Measurements from ENCODE around the gene MUCL3. TPM values are rescaled to one million over a fixed set of nuclear protein-coding genes. Genes with fewer than 3 reads are reported as not detected.
A peak's percentile ranks its signal among the peaks of the same experiment; 100 is the strongest.
"Not testable (repeated sequence)": the region's sequence is repeated elsewhere in the genome, so short reads cannot be mapped to it uniquely, and the experiment has no call there.

The MUCL3 gene
- polyA plus RNA-seq (ENCODE audit: insufficient read length in 4 of 4), result under 1 TPM in 3 of 4 donors, not detected in 1; 0.07 to 0.13 (median 0.13) TPM

- no peak for DNase-seq (ENCODE audit: low read depth in 4 of 4, low spot score in 2 of 4)
Measured at GRCh38 chr6:30940361-30940986, at the start of gene MUCL3. Gene MUCL3 (plus strand): TSS chr6:30940973. CDS start chr6:30941000, 27 bp downstream.

GRCh38 chr6:30891450-30891723, 49.4 kb upstream of the MUCL3 start:
- no peak for DNase-seq (ENCODE audit: low read depth in 4 of 4, low spot score in 2 of 4)

- no peak for DNase-seq (ENCODE audit: low read depth in 4 of 4, low spot score in 2 of 4)
Measured at GRCh38 chr6:30891816-30892538, 48.8 kb upstream of the MUCL3 start.

- no peak for DNase-seq (ENCODE audit: low read depth in 4 of 4, low spot score in 2 of 4)
Measured at GRCh38 chr6:30893001-30893591, 47.7 kb upstream of the MUCL3 start.

- DNase-seq (ENCODE audit: low read depth in 4 of 4, low spot score in 2 of 4), result no peak
Measured at GRCh38 chr6:30893666-30894065, 47.1 kb upstream of the MUCL3 start.

GRCh38 chr6:30894381-30894780, 46.4 kb upstream of the MUCL3 start:
- no peak for DNase-seq (ENCODE audit: low read depth in 4 of 4, low spot score in 2 of 4)

- DNase-seq (ENCODE audit: low read depth in 4 of 4, low spot score in 2 of 4), result no peak
Measured at GRCh38 chr6:30894935-30895334, 45.8 kb upstream of the MUCL3 start.

GRCh38 chr6:30895343-30895742, 45.4 kb upstream of the MUCL3 start:
- DNase-seq (ENCODE audit: low read depth in 4 of 4, low spot score in 2 of 4), result no peak

GRCh38 chr6:30896541-30896940, 44.2 kb upstream of the MUCL3 start:
- no peak for DNase-seq (ENCODE audit: low read depth in 4 of 4, low spot score in 2 of 4)

- DNase-seq (ENCODE audit: low read depth in 4 of 4, low spot score in 2 of 4), result no peak
Measured at GRCh38 chr6:30897882-30898281, 42.9 kb upstream of the MUCL3 start.

- no peak for DNase-seq (ENCODE audit: low read depth in 4 of 4, low spot score in 2 of 4)
Measured at GRCh38 chr6:30898750-30899360, 41.9 kb upstream of the MUCL3 start.

GRCh38 chr6:30900863-30901417, 39.8 kb upstream of the MUCL3 start:
- DNase-seq (ENCODE audit: low read depth in 4 of 4, low spot score in 2 of 4), result no peak

GRCh38 chr6:30901436-30901835, 39.3 kb upstream of the MUCL3 start:
- DNase-seq (ENCODE audit: low read depth in 4 of 4, low spot score in 2 of 4), result no peak

- DNase-seq (ENCODE audit: low read depth in 4 of 4, low spot score in 2 of 4), result not testable (repeated sequence)
Measured at GRCh38 chr6:30902196-30902595, 38.6 kb upstream of the MUCL3 start.

- no peak for DNase-seq (ENCODE audit: low read depth in 4 of 4, low spot score in 2 of 4)
Measured at GRCh38 chr6:30902709-30903108, 38.1 kb upstream of the MUCL3 start.

GRCh38 chr6:30903236-30903635, 37.5 kb upstream of the MUCL3 start:
- no peak for DNase-seq (ENCODE audit: low read depth in 4 of 4, low spot score in 2 of 4)

GRCh38 chr6:30907290-30907757, 33.4 kb upstream of the MUCL3 start:
- DNase-seq (ENCODE audit: low read depth in 4 of 4, low spot score in 2 of 4), result not testable (repeated sequence)

- DNase-seq (ENCODE audit: low read depth in 4 of 4, low spot score in 2 of 4), result peak; percentile 88 to 99 (median 93)
Measured at GRCh38 chr6:30907758-30908591, 32.8 kb upstream of the MUCL3 start, which contains the start of gene GTF2H4. Gene GTF2H4 (plus strand): TSS chr6:30908207.

GRCh38 chr6:30908700-30909099, 32.1 kb upstream of the MUCL3 start:
- no peak for DNase-seq (ENCODE audit: low read depth in 4 of 4, low spot score in 2 of 4)

- not testable (repeated sequence) for DNase-seq (ENCODE audit: low read depth in 4 of 4, low spot score in 2 of 4)
Measured at GRCh38 chr6:30910473-30910872, 30.3 kb upstream of the MUCL3 start.
